Thoracic aorta (tissue), 2 donors: ENCODE measurements around the gene CBARP. TPM values are rescaled to one million over a fixed set of nuclear protein-coding genes. Genes with fewer than 3 reads are reported as not detected.

ENCODE experiments used
- ATAC-seq: fragments of 150-250 bp; one replicate; pipeline ENCODE4 v1.8.0; 2017; ENCODE audit warnings: low read depth; ENCODE audit not compliant: insufficient number of reproducible peaks, low FRiP score
- DNase-seq: peaks from one replicate; pipeline ENCODE4 v3.0.0-alpha.2; 2020; ENCODE audit warnings: low spot score
- H3K27ac ChIP-seq, 2 donors: fragments of 200-600 bp; sonication (generic); 1 replicate in 1 of 2; 2 replicates in 1 of 2; pipeline ENCODE4 v1.5.1; 2016; ENCODE audit warnings: mild to moderate bottlenecking in 2 of 2, moderate library complexity in 2 of 2
- H3K27me3 ChIP-seq: fragments of 200-600 bp; sonication (generic); replicated peaks from 2 replicates; pipeline ENCODE4 v1.6.0; 2016; ENCODE audit warnings: mild to moderate bottlenecking; ENCODE audit not compliant: insufficient read depth
- H3K36me3 ChIP-seq: fragments of 200-600 bp; sonication (generic); one replicate; pipeline ENCODE4 v1.5.1; 2016
- H3K4me1 ChIP-seq, 2 donors: fragments of 200-600 bp; sonication (generic); 1 replicate in 1 of 2; 2 replicates in 1 of 2; pipeline versions ENCODE4 v1.5.1 to v1.6.0; 2016; ENCODE audit warnings: low read depth in 2 of 2, mild to moderate bottlenecking in 1 of 2; ENCODE audit not compliant: control insufficient read depth in 1 of 2
- H3K4me3 ChIP-seq: fragments of 200-600 bp; sonication (generic); 2 replicates; pipeline ENCODE4 v1.5.1; 2016; ENCODE audit warnings: mild to moderate bottlenecking
- H3K9me3 ChIP-seq: fragments of 200-600 bp; sonication (generic); 2 replicates; pipeline ENCODE4 v1.5.1; 2016
- CTCF ChIP-seq: fragments of 200-600 bp; sonication (generic); IDR thresholded peaks from one replicate; pipeline ENCODE4 v1.5.1; 2019; ENCODE audit warnings: antibody characterized with exemption
- total RNA-seq, 2 donors: library from RNA; depleted of rRNA; stranded (reverse); fragments of >200 nt; gene quantifications; one replicate each; pipeline versions ENCODE4 v1.1.0 to v1.2.3, GENCODE V29; 2016

CBARP gene
- total RNA-seq, 2 donors from 2014 or later = 0.27 to 1.9 TPM

DNA sequence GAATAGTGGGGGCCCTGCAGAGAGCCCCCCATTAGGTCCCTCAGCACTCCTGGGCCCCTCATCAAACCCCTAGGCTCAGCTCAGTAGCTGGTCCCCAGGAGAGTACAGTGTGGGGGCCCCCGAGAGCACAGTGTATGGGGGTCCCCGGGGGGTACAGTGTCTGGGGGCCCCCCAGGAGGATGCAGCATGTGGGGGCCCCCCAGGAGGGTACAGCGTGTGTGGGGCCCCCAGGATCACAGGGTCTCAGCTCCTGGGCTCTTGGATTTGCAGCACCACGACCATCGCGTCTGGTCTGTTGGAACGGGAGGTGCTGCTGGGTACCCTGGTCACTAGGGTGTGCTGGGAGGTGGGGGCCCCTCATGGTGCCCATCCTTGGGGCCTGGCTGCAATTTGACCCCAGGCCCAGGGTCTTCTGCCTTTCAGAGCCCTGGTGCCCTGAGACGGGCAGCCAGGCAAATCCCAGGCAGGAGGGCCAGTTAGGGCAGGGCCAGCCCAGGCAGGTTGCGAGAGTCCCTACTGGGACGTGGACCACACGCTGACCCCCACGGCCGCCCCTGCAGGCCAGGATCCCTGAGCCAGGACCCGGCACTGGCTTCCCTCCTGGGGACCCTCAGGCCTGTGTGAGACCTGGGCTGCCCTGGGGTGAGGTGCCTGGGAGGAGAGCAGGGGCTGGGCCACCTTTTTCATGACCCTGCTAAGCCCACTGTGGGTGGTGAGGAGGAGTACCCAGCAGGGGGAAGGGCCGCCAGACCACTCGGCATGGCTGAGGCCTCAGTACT lies 13.6 kb downstream of the CBARP start:
- peaks cover 54% of the 10 kb centered on the region for H3K36me3 ChIP-seq
- H3K4me1 ChIP-seq = peaks cover 6 to 29% of the 10 kb centered on the region in 2 donors
- no peaks in the 10 kb centered on the region for H3K9me3 ChIP-seq
- H3K4me3 ChIP-seq = no peak overlapping the region
- no peaks in the 10 kb centered on the region for H3K27me3 ChIP-seq
- H3K27ac ChIP-seq = no peak overlapping the region
- ATAC-seq = no peak
- no peak for DNase-seq
- no peak for TF ChIP-seq CTCF

- ATAC-seq = no peak
- DNase-seq = no peak
- H3K4me3 ChIP-seq = no peak overlapping the region
- H3K36me3 ChIP-seq = peaks cover 52% of the 10 kb centered on the region
- TF ChIP-seq CTCF = peak; percentile 37
- H3K27me3 ChIP-seq = no peaks in the 10 kb centered on the region
- no peak overlapping the region for H3K27ac ChIP-seq
- H3K9me3 ChIP-seq = no peaks in the 10 kb centered on the region
- peaks cover 6 to 39% of the 10 kb centered on the region in 2 donors for H3K4me1 ChIP-seq
These were observed 14.6 kb downstream of the CBARP start for GRCh38 chr19:1223018-1223855.

GRCh38 chr19:1222394-1222793 lies 15.4 kb downstream of the CBARP start:
- Histone ChIP-seq H3K27me3 (no peaks in the 10 kb centered on the region), H3K27ac (no peak overlapping the region), H3K4me3 (no peak overlapping the region), H3K36me3 (peaks cover 46% of the 10 kb centered on the region), H3K9me3 (no peaks in the 10 kb centered on the region), H3K4me1 (peaks cover 9 to 48% of the 10 kb centered on the region in 2 donors)
- DNase-seq = no peak
- no peak for ATAC-seq
- TF ChIP-seq CTCF = no peak

DNA sequence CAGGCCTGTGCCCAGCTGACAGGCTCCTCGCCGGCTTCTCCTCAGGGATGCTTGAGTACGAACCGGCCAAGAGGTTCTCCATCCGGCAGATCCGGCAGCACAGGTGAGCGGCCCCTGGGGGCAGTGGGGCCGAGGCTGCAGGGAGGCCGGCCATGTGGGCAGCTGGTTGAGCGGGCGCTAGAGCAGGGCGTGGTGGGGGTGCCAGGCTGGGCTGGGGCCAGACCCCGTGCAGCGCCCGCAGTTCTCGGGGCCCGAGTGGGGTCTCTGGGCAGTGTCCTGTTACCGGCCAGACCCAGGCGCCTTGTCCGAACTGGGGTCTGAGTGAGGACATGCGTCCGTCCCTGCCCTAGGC lies 15.9 kb downstream of the CBARP start:
- Histone ChIP-seq H3K4me1 (peaks cover 14 to 53% of the 10 kb centered on the region in 2 donors), H3K27ac (peak overlapping the region; percentile 3 to 24), H3K9me3 (no peaks in the 10 kb centered on the region), H3K36me3 (peaks cover 40% of the 10 kb centered on the region), H3K27me3 (no peaks in the 10 kb centered on the region), H3K4me3 (no peak overlapping the region)
- no peak for TF ChIP-seq CTCF
- ATAC-seq (no peak), DNase-seq (no peak)
